Left kidney (tissue), 2 donors: ENCODE data around the gene SOBP. TPM values are rescaled to one million over a fixed set of nuclear protein-coding genes. Genes with fewer than 3 reads are reported as not detected.

Experiments
- DNase-seq: peaks from one replicate; pipeline ENCODE4 v3.0.0-alpha.2; 2013
- polyA plus RNA-seq: library from polyadenylated mRNA; unstranded; fragments of 120-200 nt; gene quantifications from one replicate; pipeline ENCODE4 v1.2.1, GENCODE V29; 2013; ENCODE audit not compliant: insufficient read length

SOBP gene
- polyA plus RNA-seq, 1 donor: 14.8 TPM

DNA sequence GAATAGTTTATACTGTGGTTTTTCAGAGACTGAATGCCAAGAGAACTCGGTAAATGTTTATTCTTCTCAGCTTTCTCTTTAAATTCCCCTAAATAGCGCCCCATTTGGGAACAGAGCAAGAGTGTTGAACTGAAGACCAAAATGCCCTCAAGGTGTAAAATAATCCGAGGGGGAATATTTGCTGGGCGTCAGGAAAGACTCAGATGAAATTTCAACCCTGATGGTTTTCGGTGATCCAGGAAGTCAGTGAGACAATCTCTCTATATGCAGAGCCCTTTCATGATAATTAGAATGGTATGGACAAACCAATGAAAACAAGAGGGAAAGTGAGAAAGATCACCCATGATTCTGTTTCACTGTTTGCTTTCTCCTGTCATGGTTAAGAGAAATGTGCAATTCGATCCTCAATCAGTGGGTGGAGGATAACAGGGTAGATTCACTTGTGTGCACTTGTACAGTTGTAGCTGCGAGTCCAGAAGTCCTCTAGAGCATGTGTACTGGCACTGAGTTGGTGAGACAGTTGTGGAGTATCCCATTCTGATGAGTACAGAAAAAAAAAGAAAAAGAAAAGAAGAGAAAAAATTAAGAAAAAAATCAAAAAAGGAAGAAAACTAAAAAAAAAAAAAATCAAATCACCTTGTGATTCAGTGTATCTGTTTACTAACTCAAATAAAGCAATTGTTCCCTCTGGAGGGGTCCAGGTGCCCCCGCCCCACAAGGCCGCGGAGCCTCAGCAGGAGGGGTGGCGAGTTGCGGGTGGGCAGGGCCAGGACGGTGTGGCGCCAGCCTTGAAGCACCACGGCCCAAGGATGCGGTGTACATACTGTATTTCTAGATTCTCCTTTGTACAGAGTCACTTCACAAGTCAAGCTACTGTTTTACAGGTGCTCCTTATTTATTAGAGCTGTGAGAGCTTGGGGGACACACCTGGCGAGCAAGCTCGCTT lies 169.3 kb downstream of the SOBP start:
- DNase-seq: peak; percentile 81

DNA sequence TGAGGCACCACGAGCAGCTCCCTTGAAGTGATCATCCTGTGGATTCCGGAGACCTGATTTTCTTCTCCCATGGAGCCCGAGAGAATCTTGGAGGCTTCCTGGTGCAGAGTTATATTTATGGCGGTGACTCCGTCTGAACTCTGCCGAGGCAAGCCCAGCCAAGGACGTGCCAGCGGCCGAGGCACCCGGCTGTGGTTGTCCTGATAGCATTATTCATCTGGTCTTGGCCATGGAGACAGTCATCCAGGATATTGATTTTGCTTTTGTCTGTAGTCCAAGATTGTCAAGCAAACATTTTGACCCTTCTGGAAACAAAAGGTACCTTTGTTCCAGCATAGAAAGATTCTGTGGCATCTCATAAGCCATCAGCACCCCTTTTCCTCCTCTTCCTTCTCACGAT lies 170.9 kb downstream of the SOBP start:
- DNase-seq: no peak

DNA sequence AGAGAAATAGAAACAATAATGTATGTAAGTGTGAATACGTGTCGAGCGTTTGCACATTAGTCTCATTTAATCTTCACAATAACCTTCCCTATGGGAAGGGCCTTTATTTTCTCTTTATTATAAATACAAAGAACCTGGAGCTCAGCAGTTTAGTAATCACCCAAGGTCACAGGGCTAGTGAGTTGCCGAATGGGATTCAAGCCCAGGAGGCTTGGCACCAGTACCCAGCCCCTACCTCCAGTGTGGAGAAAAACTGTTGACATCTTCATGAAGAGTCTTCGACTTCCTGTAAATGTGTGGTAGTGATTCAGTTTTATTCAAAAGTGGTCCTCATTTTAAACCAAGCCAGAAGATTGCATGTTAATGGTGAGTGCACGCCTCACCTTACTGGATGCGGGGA lies 171.4 kb downstream of the SOBP start:
- DNase-seq: no peak

DNA sequence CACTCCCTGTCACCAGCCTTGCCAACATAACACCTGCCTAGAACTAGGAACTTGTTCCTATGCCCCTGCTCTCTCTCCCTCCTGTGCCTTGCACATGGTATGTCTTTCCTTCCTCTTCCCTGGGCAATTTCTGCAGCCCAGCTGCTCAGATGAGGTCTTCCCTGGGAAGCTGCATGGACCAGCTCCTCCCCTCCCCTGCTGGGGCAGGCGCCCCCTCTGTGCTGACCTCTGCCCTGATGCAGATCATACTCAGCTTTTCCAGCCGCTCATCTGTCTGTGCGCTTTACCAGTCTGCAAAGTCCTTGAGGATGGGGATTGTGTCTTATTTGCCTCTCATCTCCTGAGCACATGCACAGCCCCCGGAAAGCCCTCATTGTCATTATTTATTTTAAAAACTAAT lies 172.4 kb downstream of the SOBP start:
- DNase-seq: no peak

DNA sequence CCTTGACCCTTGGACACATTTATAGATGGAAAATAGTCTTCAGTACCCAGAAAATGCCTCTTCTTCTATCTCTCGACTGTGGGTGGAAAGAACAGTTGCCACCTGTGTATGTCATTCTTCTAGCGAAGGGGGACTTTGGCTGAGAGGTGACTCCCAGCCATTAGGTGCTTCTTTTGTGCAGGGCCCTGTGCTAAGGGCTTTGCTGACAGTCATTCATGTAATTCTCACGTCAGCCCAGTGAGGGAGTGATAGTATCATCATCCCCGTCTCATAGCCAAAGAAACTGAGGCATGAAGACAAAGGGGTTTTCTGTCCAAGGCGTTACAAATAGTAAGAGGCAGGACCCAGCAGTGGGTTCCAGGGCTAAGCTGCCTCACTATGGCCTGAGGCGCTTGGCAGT lies 173.4 kb downstream of the SOBP start:
- no peak for DNase-seq

DNA sequence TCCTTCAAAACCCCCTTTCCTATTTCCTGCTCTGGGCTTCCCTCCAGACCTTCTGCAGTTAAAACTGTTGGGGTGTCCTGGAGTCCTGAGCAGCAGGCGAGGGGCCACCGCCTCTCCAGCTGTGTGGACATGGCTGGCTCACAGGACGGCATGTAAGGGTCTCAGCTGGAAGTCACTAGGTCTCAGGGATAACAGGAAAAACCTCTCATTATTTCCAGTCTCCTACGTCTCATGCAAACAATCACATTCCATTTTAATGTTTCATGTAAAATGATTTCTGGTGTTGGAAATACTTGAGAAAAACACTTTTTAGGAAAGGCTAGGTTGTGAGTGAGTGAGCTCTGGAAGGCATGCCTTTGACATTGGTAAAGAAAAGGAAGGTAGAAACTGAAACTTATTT lies 175.5 kb downstream of the SOBP start:
- no peak for DNase-seq

DNA sequence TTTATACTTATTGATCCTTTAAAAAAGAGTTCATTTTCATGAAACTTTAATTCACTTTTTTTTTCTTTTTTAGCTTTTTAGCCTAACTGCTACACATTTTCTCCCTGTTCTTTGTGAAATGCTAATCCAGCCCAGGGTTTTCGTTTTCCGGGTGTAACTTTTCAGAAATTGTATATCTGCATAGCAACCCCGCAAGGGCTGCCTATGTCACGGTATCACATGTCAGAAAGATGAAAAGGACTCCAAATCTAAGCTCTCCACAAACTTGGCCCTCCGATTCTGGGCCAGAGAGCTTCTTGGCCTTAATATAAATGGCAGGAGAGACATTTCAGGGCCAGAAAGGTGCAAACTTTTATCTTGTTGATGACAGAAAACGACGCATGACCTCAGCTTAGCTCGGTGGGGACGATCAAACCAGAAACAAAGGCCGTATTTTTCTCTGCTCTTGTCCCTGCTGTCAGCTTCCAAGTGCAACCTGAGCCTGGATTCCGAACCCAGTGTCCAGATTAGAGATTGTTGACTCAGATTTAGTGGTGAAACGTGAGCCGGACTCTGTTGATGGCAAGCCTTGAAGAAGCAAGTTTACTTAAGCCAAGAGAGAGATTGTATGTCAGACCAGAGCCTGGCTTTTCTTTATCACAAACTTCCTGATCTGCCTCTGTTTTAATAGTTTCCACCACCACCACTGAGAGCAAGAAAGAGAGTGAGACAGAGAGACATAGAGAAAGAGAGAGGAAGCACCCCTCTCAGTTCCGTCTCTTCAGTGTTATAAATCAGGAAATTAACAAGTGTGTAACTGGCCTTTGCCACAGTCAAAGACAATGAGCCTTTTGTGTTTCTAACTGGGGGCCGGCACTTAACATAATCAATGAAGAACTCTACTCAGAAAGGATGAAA lies 176.4 kb downstream of the SOBP start:
- DNase-seq: peak; percentile 77

DNA sequence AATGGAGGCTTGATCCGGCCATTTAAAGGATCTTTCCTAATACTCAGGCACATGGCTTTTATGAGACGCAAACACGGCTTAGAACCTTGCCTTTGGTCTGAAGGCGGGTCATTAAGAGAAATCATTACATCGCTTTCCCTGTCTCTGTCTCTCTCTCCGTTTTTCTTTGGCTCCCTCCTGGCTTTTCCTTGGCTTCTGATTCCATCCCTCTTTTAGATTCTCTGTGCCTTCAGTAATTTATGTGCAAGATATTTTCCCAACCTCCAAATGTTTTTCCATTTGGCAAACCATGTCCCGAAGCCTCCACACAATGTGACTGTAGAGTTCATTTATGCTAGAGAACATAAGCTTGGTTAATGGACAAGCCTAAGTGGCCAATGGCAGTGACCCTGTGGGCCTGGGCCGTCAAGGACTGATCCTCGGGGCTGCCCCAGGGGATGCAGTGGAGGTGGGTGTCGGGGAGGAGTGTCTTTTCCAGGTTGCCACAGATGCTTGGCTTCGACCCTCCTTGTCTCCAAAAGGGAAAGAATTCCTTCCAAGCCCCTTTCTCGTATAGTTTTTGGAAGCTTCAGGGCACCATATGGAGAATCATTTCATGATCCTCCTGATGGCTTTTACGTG lies 177.2 kb downstream of the SOBP start:
- no peak for DNase-seq

DNA sequence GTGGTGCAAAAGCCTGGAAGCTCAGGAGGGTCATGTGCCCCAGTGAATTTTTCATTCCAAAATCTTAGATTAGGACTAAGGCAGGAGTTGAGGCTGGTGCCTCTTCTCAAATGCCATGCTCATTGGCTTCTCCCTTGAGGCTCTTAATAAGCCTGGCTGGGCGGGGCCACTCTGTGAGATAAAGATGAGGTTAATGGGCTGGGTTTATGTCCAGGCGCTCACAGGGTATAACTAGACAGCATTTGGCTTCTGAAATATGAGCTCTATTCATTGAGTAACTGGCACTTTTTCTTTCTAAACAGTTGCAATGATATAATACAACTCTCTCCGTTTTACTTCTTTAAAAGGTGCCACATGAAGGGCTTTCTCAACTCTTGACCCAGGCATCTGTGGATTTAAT lies 177.9 kb downstream of the SOBP start:
- DNase-seq: no peak

DNA sequence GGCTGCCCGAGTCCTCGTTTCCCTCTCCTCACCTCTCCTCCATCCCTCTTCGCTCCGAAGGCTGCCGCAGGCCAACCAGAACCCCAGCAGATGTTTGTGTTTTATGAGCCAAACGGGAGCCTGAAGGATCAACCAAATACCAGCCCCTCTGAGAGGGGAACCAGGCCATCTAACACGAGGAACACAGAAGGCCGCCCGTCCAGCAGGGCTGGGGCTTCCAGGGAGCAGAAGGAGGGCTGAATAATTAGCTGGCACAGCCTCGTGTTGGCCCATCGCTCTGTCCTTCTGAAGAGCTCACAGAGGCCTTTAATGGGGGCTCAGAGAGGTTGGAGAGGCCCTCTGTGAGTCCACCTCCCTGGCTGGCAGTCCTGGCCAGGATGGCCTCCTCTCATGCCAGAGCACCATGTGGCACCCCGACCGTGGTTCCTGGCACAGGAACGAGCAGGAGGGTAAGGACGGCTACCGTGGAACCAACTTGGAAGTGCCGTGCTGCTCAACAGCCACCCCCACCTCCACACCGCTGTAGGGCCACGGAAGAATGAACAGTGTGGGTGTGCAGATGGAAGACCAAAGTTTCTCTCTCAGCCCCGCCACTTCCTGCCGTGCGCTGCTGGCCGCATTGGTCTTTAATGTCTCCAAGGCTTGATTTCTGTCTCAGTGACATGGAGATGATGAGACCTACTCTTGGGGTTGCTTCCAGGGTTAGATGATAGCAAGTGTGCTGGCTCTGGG lies 179.0 kb downstream of the SOBP start:
- DNase-seq: no peak

DNA sequence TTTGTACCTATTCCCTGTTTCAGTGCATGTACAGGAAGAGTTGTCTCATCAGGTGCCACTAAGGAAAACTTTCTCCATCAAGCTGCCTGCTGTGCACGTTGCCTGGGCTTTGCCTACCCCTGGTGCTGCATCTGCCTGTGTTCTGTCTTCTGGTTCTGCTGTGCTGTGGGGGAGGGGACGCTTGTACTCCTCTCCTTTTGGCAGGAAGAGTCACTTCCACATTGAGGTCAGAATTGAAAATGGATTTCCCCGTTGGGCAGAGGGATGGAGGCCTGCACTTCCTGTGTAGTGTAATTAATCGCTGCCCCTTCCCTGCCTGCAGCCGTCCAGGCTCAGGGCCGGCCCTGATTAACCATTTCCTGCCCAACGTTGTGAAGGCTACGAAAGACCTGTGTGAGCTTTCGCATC lies 180.9 kb downstream of the SOBP start:
- DNase-seq: no peak

DNA sequence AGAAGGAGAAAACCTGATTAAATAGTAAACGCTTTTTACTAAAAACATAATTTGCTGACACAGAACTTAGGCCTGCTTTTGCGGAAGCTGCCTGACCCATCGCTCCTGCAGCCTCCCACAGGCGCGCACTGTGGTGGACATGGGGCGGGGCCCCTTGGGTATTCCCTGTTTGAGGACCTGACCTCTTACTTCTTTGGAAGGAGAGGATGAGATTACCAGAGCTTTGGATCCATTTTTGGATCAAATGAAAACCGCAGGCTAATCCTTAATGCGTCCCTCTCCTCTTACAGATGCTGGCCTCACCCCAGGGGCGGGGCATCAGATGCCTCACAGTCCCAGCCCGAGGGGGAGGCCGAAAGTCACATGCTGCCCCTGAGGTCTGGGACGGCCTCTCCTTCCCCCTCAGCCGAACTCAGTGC lies 183.2 kb downstream of the SOBP start:
- DNase-seq: no peak

DNA sequence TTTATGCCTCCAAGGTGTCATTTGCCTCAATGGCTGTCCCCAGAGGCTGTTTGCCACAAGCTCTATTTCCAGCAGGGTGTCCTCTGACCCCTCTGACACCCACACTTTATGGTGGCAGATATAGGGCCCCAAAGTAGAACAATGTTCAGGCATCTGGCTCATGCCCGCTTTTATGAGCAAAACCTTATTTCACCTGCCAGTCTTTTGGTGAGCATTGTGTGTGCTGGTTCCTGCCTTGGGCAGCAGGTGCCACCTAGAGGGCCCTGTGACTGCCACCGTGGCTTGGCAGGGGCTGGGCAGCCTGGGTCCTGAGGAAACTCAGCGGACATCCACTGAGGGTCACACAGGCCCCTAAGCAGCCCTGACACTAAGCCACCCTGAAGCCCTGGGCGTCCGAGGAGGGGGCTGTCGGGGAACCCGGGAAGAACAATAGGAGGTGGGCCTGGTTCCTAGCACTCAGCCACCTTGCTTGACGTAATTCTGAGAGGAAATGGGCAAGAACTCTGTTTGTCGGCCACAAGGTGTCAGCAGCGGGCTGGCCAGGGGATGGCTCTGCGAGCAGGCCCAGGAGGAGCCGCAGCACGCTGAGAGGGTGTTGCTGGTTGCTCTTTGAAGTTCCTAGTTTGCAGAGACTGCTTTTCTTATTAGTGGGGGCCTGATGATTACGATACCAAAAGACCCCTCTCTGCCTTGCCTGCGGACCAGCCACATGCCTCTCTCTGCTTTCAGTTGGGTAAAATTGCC lies 185.2 kb downstream of the SOBP start:
- peak; percentile 88 for DNase-seq

DNA sequence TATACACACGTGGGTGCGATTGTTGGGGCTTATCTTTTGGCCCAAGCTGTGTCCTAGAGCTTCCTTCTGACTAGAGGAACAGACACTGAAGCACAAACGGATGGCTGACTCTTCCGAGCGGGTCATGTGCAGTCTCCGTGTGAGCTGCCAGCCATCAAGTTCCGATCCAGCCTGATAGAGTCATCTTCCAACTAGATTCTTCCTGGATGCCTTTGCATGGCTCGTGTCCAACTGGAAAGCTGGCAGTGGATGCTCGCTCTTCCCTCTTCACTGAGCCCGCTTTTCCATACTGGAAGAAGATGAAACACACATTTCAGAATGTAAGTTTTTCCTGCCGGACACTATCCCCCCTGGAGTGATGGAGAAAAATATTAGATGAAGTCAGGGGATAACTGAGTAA lies 186.1 kb downstream of the SOBP start:
- DNase-seq: no peak

DNA sequence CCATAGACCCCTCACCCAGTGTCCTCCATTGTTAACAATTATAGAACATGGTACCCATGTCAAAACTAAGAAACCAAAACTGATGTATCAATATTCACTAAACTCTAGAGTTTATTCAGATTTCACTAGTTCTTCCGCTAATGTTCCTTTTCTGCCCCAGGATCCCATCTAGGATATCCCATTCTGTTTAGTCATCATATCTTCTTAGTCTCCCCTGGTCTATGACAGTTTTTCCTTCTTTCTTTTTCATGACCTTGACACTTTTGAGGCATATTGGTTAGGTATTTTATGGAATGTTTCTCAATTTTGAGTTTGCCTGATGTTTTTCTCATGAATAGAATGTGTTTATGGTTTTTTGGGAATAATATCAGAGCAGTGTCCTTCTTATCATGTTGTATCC lies 187.5 kb downstream of the SOBP start:
- DNase-seq: no peak

DNA sequence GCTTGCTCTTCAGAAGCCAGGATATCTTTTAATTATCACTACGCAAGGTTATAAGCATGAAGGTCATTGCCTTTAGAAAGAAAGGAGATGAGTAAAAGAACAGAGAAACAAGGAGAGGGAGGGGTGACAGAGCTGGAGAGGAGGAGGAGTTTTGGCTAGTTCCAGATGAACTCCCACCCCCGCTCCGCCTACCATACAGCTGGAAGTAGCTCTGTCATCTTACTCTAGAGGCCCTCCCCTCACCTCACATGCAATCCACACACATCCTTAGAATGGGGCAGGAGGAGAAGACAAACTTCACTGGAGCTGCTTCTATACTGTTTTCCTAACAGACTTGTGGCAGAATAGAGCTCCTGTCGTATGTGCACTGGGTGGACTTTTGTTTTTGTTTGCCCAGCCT lies 189.5 kb downstream of the SOBP start:
- no peak for DNase-seq

DNA sequence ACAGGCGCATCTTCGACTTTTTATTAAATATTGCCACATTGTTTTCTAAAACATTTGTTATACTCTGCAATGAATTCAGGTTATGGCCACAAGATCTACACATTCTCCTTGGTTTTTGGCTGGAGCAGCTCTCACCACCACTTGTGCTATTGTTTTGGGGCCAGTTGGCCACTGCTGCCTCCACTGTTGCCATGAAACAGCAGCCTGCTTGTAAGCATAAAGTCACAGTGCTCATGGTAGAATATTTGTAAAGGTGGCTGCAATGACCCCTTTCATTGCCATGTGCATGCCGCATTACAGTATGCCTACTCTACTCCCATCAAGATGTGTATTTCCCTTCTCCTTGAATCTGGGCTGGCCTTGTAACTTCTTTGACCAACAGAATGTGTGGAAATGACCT lies 192.8 kb downstream of the SOBP start:
- no peak for DNase-seq

DNA sequence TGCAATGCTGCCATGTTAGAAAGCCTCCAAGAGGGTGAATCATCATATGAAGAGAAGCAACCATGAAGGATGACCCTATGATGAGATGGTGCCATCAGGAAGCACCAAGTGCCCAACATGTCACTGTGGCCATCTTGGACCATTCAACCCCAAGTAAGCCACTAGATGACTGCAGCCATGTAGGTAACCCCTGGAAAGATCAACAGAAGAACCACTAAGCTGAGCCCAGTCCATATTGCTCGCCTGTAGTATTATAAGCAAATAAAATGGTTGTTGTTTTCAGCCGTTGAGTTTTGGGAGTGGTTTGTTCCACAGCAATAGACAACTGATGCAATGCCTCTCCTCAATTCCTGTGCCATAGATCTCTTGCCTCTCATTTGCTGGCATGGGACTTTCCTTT lies 193.3 kb downstream of the SOBP start:
- DNase-seq: no peak

DNA sequence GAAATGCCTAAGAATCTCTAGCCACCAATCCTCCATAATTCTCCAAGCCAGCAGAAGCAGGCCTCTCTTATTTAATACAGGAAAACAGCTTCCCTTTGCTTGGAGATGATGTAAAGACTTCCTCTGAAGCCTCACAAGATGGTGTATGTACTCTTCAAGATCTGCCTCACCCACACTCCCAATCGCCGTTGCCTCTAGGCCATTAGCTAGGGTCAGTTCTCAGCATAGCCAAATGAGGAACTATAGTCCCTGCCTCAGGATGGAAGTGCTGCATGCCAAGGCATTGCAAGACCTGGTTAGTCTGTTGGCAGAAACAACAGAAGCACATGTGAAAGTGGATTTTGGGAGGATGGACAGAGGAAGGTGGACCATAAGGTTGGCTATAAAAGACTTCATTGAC lies 195.1 kb downstream of the SOBP start:
- DNase-seq: no peak

DNA sequence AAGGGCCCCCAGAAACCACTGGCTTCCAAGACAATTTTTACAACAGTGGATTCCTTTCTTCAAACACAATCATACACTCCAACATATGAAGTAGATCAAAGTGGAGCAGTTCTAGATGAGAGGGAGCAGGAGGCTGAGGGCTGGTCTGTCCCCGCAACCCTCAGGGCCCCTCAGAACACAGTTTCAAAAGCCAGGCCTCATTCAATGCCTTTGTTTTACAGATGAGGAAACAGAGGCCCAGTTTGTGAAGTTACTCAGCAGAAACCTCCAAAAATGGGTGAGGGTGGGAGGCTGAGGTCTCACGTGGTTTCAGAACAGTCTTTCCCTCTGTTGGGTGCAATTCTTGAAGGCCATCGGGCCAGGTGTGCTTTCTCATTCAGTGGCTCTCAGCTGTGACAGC lies 199.3 kb downstream of the SOBP start:
- no peak for DNase-seq

DNA sequence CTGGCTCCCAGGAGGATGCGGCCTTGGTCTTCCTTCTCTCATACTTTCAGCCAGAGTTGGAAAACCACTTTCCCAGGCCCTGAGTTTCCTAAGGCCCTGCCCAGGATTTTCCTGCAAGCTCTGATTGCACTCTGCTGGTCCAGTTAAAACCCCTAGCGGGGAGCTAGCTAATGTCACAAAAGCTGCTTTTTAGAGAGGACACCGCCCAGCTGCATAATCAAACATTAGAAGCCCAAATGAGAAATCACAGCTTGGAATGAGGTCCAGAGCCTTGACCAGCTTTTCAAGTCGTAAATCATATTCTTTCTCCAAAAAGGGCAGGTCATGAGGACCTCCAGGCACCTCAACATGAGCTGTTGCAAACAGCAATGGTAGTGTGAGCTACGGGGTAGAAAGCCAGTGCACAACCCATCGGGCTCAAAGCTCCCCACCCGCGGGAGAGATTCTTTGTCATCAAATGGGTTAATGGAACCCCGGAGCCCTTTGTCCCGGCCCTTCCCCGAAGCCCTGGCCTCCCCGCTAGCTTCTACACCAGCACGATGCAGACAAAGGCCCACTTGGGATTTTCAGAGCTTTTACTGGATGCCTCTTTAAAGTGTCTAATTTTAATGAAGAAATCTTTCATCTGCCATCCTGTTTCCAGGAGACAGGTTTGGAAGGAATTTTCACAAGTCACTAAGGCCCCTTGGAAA lies 200.2 kb downstream of the SOBP start:
- no peak for DNase-seq
